Epidermal melanocyte (primary cell): ENCODE measurements around the gene TRIO.

Experiments used
- DNase-seq: peaks from one replicate; pipeline ENCODE4 v3.0.0; 2011; ENCODE audit warnings: low spot score; ENCODE audit not compliant: insufficient read length

TRIO gene

DNA sequence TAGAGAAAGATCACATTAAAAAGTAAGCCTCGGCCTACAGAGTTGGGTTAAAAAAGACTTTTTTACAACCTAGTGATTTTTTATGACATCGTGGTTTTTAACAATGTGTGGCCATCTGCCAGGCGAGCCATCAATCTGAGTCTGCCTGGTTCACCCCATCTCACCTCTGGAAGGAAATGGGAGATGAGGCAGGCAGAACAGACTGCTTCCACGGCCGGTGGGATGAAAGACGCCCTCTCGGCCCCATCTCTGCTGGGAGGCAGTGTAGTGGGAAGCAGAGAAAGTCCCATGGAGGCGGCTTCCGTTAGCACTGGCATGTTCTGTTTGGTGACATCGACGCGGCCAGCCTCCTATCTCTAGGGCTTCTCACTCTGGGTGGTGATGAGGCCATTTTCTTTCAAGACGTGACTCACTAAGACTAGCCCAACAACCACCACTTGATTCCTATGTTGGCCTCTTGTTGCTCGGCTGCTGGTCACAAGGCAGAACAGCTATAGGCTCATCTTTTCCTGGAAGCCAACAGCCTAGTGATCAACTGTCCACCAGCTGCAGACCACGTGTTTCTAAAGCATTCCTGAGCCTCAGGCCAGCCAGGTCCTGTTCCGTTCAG lies 306.0 kb downstream of the TRIO start:
- DNase-seq = no peak

DNA sequence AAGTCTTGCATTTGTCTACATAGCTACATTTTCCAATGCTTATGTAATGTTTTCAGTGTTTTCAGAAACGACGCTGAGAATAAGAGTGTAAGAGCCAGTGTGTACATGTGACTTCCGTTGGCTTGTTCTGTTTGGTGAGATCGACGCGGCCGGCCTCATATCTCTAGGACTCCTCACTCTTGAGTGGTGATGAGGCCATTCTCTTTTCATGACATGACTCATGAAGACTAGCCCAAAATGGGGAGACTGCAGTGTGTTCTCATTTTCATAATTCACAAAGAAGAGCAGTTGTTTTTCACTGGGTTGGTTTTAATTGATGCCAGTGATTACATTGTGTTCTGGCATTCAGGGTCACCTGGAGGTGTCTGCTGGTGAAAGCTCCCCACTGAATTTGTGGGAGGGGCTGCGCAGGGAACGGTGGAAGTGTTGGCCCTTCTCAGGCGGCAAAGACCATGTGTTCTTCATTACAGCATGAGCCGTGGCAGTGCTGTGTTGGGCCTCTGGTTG lies 306.9 kb downstream of the TRIO start:
- DNase-seq = no peak

DNA sequence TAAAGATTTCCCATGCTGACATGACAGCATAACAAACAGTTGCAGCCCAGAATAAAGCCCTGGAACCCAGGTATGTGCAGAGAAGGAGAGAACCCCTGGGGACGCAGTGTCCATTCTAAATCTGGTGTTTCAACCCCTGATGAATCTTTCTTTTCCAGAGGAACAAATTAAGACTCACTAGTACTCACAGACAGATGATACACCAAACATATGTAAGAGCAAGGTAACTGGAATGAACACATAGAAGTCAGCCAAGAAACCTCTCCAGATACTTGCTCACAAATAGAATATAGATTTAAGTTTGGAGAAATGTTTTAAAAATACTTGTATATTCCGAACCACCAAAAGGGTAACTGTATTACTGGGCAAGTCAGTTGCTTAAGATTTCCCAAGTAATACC lies 307.6 kb downstream of the TRIO start:
- DNase-seq = no peak

DNA sequence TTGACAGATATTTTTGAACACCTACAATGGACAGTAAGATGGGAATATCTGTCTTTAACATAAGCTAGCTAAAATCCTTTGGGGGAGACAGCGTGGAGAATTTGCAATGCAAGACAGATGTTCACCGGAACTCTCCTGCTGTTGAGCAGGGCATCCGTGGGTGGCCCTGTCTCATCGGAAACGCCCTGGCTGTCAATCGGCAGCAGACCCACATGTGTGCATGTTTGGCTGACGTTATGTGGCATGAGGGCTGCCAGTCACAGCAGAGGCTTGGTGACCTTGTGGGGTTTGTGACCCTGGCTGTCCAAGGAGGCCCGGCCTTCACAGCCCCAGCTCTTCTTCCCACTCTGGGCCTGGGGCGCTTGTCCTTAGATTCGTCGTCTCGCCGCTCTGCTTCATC lies 308.7 kb downstream of the TRIO start:
- no peak for DNase-seq

DNA sequence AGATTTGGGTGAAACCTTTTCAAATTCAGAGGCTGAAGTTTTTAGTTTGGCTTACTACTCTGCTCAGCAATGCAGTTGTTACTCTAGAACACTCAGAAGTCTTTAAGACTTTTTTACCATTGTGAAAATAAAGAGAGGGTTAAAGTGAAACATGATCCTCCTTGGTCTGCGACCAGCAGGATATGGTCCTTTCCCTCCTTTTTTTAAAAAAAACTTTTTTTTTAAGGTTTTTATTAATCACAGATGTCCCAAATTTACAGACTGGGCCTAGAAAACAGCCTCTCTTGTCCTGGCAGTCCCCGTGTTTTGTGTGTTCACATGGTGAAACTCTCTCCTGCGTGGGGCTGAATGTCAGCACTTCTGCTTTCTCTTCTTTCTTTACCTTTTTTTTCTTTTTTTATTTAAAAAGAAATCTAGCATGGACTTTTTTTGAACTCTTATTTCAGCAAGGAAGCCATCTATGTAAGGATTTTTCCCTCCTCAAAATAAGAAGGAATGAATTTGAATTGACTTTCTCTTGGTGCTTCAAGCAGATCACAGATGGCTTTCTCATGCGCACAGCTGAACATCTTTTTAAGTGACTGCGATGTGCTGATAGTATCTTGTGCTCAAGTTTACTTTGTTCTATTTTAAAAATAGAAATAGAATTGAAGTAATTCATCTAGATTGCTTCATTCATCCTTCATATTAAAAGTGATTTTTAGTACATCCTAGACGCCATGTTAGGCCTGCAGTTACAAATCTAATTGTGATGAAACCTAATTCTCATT lies 309.7 kb downstream of the TRIO start:
- no peak for DNase-seq

DNA sequence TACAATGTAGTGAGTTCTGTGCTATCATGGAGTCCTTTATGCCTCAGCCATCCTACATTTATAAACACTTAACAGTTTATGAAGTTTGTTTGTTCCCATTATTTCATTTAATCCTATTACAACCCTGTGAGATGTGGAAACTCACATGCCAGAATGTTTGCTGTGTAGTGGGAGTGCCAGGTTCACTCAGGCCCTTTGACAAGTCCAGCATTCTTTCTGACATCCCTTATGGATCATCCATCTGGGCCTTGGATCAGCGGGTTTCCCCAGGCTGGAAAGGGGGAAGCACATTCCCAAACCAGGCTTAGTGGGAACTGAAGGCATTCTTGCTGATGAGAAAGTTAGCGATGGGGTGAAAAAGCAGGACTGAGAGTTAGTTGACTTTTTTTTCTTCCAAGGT lies 310.3 kb downstream of the TRIO start:
- no peak for DNase-seq

DNA sequence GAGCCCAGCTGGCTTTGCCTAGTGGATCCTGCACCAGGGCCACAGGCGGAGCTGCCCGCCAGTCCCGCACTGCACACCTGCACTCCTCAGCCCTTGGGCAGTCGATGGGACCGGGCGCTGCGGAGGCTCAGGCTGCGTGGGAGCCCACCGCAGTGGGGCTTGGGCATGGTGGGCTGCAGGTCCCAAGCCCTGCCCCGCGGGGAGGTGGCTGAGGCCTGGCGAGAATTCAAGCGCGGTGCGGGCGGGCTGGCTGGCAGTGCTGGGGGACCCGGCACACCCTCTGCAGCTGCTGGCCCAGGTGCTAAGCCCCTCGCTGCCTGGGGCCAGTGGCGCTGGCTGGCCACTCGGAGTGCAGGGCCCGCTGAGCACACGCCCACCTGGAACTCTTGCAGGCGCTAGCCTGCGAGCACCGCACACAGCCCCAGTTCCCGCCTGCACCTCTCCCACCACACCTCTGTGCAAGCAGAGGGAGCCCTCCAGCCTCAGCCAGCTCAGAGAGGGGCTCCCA lies 312.7 kb downstream of the TRIO start:
- DNase-seq = no peak

DNA sequence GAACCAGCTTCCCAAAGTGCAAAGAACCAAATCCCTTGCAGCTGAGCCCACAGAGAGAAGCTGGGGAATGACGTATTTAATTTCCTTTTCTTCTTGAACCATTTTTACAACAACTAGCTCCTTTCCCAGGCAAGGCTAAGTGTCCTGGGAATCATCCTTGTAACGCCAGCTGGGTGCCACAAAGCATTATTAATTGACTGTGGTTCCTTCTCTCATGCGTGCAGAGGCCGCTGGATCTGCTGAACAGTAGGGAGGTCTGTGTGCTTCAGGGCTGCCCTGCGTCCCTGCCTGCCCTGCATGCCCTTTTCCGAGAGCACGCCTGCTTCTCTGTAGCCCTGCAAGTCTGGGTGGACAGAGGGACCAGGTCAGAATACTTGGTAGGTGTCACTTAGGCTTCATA lies 314.3 kb downstream of the TRIO start:
- no peak for DNase-seq

DNA sequence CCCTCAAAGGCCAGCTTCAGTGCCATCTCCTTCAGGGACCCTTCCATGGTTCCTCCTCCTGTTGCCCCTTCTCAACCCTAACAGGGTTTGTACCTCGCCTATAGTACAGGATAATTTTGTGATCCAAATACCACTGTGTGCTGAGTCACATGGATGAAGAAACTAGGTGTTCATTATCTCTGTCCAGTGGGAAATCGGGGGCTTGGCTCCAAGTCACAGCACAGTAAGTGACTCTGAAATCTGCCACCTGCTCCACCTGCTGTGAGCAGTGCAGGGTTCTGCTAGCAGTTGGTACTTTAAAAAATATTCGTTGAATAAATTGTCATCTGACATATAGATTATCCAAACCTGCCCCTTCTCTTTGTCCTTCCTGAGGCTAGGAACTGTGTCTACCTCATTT lies 315.3 kb downstream of the TRIO start:
- no peak for DNase-seq

DNA sequence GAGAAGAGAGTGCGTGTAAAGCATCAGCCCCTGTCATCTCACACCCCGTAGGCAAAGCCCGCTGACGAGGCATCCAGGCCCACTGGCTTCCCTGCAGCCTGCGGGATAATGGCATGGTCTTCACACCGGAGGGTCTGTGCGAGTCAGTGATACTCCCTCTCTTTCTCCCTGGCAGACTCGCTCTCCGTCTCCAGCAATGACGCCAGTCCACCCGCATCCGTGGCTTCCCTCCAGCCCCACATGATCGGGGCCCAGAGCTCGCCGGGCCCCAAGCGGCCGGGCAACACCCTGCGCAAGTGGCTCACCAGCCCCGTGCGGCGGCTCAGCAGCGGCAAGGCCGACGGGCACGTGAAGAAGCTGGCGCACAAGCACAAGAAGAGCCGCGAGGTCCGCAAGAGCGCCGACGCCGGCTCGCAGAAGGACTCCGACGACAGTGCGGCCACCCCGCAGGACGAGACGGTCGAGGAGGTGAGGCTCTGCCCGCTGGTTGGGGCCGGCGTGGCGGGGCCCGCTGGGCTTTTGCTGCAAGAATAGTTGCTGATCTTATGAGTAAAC lies 317.8 kb downstream of the TRIO start:
- DNase-seq = no peak

DNA sequence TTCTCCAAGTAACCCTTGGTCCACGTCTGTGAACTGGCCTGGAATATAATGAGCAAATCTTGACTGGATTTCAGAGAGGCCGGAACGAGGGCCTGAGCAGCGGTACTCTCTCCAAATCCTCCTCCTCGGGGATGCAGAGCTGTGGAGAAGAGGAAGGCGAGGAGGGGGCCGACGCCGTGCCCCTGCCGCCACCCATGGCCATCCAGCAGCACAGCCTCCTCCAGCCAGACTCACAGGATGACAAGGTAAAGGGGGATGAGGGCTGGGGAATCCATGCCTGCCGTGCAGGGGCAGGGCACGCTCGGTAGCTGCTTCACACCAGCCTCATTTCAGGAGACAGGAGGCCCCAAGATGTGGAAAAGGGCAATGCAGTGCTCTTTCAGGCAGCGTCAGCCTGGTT lies 319.5 kb downstream of the TRIO start:
- DNase-seq = no peak

DNA sequence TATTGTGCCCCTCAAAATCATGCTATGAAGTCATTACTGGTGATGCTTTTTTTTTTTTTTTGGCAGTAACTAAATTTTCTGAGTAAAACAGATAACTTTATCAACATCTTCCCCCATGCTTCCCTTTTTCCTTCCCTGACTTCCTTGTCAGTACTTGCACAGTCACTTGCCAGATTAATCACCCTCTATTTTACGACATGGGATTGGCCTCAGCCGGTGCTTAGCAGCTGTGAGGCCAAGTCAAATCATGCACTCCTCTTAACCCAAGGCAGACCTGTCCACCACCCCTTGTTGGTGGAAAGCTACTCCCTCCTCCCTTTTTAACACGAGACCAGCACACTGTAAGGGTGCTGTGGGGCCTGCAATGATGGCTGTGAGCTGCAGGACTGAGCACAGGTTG lies 320.5 kb downstream of the TRIO start:
- DNase-seq = no peak

DNA sequence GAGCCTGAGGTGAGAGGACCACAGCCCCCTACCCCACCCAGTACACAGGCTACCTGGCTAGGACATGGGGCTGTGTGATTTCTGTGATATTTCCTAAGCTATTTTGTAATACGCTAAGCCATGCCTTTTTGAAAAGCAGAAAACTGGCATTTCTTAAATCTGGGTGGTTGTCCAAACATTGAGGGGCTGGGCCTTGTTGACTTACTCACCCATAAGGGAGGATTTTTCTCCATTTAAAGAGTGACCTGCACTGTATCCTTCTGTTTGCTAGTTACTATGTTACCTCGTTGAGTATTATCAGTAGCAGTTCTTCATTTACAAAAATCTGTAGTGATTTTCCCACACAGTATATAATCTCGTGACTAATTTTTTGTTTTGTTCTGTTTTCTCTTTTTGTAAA lies 321.0 kb downstream of the TRIO start:
- no peak for DNase-seq

DNA sequence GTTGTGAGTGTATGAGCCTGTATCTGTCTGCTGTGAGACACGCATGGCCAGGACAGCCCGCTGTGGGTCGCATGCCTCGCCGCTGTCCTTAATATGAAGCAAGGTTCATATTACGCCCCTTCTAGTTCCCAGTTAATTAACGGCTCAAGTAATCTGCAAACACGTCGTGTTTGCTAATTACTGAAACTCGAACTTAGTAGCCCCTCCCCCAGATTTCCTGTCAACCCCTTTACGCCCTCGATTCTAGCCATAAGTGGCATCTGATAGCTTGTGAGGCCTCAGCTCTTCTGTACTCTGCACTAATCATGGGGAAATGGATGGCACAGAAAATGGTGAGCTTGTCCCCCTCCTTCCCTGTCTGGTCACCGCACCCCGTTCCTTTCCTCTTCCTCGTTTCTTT lies 321.5 kb downstream of the TRIO start:
- no peak for DNase-seq

DNA sequence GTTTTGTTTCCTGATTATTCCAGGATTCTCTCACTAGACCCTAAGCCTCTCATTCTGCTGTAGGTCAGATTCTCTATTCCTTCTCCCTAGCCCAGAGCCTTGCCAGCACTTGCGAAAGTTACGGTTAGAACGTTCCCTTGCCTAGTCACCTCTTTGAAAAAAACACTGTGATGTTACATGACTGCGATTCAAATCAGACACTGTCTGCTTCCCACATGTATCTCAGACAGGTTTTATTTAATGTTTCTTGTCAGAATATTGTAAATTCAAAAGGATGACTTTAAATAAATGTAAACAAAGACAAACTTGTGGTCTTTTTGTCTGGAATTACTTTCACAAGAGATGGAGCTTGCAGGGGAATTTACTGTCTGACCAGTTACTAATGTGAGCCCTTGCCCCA lies 322.0 kb downstream of the TRIO start:
- DNase-seq = no peak

DNA sequence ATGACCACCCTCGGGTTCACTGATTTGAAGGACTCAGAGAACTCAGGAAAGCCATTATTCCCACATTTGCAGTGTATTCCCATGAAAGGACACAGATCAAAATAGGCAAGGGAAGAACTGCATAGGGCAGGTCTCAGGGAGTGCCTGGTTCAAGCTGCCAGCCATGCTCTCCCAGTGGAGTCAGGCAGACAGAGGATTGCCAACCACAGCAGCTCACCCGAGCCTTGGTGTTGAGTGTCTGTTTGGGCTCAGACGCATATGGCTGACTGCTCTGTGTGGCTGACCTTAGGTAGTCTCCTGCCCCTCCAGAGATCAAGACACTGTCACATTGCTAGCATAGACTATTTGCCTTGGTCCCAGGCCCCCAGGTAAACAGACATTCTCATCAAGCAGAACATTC lies 322.6 kb downstream of the TRIO start:
- DNase-seq = no peak

DNA sequence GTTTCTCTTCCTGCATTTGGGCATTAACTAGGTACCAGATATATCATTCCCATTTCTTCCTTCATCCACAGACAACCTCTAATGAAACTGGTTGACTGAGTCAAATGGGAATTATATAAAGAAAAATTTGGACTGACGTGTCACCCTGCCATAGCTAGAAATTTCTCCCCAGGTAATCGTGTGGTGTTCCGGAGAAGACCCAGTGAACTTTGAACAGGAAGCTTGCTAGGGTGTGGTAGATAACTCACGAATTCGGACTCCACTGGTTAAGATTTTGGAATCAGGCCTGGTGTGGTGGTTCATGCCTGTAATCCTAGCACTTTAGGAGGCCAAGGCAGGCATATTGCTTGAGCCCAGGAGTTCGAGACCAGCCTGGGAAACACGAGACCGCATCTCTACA lies 324.1 kb downstream of the TRIO start:
- DNase-seq = no peak

DNA sequence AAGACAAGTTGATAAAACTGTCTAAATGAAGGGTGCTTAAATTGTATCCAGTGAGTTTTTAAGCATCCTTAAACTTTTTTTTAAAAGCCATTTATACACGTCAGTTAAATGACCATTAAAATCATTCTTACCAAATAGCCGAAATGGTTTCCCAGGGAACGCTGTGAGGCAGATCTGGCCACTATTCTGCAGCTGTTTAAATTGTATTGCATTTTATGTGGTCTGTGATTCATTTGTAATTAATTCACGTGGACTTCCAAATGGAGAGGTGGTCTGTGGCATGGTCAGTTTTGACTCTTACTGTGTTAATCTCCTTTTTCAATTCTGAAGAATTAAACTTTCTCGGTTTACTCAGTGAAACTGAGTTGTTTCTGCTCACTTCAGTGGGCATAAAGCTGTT lies 324.7 kb downstream of the TRIO start:
- DNase-seq = no peak

DNA sequence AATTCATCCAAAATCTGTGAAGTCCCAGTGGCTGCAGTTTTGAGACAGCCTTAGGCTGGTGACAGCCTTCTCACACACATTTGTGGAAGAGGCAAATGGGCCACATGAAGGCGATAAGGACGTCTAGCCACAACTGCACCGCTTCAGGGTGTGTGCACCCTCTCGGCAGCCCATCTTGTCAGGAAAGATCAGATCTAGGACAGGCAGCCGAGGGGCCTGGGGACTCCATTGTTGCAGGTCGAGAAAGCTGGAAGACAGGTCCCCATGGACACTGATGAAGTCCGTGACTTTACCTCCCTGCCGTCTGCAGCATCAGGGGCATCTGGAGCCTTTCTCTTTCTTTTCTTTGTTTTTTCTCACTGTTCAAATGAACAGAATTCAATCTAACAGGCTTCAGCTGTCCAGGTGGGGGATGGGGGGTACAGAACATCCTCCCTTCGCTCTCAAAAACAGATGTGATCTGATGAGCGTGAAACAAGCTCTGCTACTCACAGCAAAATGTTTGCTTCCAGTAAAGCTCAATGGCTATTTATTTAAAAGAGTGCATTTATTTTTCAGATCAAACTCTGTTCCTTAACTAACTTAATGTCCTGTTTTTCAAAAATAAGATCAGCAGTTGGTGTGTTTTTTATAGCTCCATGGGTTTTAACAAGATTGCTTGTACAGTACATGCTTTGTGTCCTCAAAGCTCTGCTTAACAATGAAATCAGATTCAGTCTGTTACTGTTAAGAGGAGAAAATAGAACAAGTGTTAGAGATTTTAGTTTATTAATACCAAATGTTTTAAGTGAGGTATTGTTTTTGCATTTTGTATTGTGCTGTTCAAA lies 326.6 kb downstream of the TRIO start:
- no peak for DNase-seq

DNA sequence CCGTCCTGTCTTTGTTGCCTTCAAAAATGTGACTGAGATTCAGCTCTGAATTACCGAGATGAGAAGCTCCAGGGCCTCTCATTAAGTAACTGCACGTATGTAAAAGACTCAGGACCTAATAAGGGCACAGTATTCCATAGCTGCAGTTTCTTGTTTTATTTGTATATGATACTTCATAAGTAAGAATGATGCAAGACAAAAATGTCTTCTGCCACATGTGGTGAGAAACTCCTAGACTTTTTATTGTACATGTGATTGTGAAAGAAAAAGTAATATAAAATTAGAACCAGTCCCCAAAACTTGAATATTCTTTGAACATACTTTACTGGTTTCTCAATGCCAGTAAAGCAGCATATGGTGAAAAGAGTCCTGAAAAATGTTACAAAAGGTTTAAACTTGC lies 328.4 kb downstream of the TRIO start:
- DNase-seq = no peak

DNA sequence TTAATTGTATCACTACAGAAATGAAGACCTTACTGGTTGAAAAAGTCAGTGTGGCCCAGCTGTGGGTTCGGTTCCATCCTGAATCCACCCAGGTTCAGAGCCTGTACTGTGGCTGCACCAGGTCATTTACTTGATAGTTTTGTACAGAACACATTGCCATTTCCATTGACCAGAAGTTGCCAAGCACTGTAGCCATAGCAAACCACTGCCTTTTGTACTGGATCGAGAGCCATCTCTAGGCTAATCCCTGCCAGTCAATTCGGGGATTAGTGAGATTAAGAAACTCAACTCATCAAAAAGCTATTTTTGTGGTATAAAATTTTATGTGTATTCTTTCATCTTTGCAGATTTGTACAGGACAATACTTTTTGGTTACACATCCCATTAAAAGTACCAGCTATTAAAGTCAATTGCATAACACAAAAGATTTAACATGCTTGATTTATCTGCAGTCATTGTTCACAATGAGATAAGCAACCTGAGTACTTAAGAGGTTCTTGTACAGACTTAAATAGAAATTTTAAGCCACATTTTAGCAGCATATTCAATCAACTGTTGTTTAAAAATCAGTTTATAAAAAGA lies 329.9 kb downstream of the TRIO start:
- no peak for DNase-seq
